DOHH2 (cell line): ENCODE measurements around the gene ILF2.

Source experiments
- EZH2phosphoT487 ChIP-seq: fragments of 200-600 bp; sonication (generic); IDR thresholded peaks from 2 replicates; pipeline ENCODE4 v1.6.1; 2017; ENCODE audit warnings: borderline replicate concordance, mild to moderate bottlenecking, antibody characterized with exemption, low read length, moderate library complexity, mixed read lengths
- TF ChIP-seq, protein P1 (sequence below): fragments of 200-600 bp; sonication (generic); IDR thresholded peaks from one replicate; pipeline ENCODE4 v1.5.1; 2014; ENCODE audit warnings: antibody characterized with exemption, mild to moderate bottlenecking, low read depth, low read length; ENCODE audit not compliant: poor library complexity, severe bottlenecking

DNA sequence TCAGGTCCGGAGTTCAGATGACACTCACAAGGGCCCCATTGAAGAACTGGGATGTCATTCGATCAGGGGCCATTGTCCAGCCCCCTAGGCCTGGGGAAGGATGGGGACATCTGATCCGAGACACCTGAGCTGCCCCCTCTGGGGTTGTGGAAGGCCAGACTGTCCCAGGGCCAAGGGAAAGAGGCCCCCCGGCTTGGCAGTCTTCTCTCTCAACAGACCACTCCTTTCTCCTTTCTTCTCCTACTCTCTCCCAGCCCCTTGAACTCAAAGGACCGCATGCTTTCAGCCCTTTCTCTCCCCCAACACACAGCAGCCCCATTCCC lies 41.5 kb downstream of the ILF2 start:
- TF ChIP-seq, protein P1, sequence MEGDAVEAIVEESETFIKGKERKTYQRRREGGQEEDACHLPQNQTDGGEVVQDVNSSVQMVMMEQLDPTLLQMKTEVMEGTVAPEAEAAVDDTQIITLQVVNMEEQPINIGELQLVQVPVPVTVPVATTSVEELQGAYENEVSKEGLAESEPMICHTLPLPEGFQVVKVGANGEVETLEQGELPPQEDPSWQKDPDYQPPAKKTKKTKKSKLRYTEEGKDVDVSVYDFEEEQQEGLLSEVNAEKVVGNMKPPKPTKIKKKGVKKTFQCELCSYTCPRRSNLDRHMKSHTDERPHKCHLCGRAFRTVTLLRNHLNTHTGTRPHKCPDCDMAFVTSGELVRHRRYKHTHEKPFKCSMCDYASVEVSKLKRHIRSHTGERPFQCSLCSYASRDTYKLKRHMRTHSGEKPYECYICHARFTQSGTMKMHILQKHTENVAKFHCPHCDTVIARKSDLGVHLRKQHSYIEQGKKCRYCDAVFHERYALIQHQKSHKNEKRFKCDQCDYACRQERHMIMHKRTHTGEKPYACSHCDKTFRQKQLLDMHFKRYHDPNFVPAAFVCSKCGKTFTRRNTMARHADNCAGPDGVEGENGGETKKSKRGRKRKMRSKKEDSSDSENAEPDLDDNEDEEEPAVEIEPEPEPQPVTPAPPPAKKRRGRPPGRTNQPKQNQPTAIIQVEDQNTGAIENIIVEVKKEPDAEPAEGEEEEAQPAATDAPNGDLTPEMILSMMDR: no peak
- no peak for TF ChIP-seq EZH2phosphoT487
